AG09309 (cell line): ENCODE results near the gene ACOD1.

ENCODE experiments used
- DNase-seq: peaks from one replicate; pipeline ENCODE4 v3.0.0-alpha.2; 2010; ENCODE audit warnings: low read depth
- H3K4me3 ChIP-seq: 2 replicates; pipeline ENCODE4 v1.5.1; 2011; ENCODE audit warnings: mild to moderate bottlenecking, low read depth, low read length, moderate library complexity; ENCODE audit not compliant: control insufficient read depth
- TF ChIP-seq, protein P1 (sequence below): IDR thresholded peaks from 2 replicates; pipeline ENCODE4 v1.5.1; 2011; ENCODE audit warnings: mild to moderate bottlenecking, low read depth, low read length, inconsistent platforms; ENCODE audit not compliant: insufficient read depth, control insufficient read depth; ENCODE audit errors: missing control alignments

ACOD1 gene

DNA sequence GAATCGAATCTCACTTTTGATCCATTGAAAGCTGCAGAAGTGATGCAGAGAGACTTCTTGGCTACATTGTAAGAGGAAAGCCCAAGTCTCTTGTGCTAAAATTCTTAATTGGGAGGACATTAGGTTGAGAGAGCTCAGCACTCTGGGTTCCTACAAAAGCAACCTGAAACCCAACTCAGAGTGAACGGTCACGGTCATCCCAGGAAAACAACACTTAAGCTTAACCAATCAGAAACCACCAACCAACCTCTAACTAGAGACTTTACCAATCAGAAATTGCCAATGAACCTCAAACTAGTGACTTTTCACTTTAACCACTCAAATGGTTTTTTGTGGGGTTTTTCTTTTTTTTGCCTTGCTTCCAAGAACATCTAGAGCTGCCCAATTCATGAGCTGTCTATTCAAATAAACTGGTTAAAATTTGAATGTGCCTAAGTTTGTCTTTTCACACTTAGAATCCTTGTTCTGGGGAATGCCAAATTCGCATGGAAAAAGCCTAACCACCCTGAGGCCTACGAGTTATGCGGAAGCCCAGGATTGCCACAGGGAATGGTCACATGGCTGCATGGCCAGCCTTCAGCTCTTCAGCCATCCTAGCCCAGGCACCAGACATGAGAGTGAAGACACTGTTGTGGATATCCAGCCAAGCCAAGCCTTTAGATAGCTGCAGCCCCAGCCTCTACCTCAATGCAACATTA, 25.8 kb downstream of the ACOD1 start:
- no peak overlapping the region for H3K4me3 ChIP-seq
- TF ChIP-seq, protein P1, sequence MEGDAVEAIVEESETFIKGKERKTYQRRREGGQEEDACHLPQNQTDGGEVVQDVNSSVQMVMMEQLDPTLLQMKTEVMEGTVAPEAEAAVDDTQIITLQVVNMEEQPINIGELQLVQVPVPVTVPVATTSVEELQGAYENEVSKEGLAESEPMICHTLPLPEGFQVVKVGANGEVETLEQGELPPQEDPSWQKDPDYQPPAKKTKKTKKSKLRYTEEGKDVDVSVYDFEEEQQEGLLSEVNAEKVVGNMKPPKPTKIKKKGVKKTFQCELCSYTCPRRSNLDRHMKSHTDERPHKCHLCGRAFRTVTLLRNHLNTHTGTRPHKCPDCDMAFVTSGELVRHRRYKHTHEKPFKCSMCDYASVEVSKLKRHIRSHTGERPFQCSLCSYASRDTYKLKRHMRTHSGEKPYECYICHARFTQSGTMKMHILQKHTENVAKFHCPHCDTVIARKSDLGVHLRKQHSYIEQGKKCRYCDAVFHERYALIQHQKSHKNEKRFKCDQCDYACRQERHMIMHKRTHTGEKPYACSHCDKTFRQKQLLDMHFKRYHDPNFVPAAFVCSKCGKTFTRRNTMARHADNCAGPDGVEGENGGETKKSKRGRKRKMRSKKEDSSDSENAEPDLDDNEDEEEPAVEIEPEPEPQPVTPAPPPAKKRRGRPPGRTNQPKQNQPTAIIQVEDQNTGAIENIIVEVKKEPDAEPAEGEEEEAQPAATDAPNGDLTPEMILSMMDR, result no peak
- DNase-seq, result no peak

DNA sequence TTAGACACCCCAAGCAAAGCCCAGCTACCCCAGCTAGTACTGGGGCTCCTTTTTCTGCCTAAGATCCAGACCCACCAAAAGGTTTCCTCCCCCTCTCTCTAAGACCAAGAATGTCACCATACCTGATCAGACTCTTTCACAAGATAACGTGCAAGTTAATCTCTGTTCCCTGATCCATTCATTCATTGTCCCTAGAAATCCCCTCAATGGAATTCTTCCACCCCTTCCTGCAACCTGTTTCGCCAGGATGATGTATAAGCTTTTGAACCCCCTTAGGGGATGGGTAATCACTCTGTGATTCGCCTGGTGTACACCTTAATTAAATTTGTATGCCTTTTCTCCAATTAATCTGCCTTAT, 26.3 kb downstream of the ACOD1 start:
- no peak for DNase-seq
- TF ChIP-seq, protein P1, result no peak
- H3K4me3 ChIP-seq, result no peak overlapping the region

DNA sequence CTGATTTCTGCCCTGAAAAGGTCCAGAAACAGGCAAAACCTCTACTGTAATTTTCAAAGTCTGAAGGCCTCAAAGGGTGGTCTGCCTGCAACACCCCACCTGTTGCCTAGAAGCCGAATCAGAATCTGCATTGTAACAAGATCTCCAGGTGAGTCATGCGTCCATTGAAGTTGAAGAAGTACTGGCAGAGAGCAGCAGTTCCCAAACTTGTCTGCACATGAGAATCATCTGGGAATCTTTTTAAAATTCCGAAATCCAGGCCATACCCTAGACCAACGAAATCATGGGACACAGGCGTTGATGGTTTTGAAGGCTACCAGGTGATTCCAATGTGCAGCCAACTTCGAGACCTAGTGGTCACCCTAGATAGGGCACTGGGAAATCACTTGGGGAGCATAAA, 27.6 kb downstream of the ACOD1 start:
- H3K4me3 ChIP-seq, result no peak overlapping the region
- no peak for DNase-seq
- TF ChIP-seq, protein P1, result no peak

DNA sequence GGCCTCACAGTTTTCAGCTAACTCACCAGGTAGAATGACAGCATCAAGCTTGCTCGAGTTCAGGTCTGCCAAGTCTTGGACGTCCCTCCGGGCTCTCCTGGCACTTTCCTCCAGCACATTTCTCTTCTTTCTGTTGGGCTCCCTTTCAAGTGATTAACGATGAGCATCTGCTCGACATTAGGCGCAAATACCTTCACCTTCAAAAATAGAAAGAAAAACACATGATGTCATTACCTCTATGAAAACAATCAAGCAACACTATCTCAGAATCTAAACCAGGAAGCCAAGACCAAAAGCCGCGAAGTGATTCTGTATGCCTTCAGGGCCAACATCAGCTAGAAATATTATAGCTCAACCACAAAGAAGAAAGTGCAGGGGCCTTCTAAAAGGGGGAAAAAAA, 28.2 kb downstream of the ACOD1 start:
- TF ChIP-seq, protein P1, result no peak
- no peak for DNase-seq

DNA sequence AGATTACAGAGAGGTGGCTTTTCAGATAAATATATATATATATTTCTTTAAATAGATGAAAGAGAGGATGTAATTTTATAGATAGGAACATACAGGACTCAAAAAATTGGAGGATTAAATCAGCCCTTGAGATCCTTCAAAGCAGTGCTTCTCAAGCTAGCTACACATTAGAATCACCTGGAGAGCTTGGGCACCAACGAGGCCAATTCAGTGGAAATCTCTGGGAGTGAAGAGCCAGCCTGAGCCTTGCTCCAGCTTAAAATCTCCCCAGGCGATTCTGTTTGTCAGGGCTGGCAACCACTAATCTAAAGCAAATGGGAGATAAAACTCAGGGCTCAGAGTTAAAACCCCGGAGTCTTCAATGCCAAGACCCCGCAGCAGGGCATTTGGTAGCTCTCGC, 28.6 kb downstream of the ACOD1 start:
- DNase-seq, result no peak
- H3K4me3 ChIP-seq, result no peak overlapping the region
- TF ChIP-seq, protein P1, result no peak

More for the DNA sequence above, 28.2 kb downstream of the ACOD1 start:
- H3K4me3 ChIP-seq, result no peak overlapping the region

DNA sequence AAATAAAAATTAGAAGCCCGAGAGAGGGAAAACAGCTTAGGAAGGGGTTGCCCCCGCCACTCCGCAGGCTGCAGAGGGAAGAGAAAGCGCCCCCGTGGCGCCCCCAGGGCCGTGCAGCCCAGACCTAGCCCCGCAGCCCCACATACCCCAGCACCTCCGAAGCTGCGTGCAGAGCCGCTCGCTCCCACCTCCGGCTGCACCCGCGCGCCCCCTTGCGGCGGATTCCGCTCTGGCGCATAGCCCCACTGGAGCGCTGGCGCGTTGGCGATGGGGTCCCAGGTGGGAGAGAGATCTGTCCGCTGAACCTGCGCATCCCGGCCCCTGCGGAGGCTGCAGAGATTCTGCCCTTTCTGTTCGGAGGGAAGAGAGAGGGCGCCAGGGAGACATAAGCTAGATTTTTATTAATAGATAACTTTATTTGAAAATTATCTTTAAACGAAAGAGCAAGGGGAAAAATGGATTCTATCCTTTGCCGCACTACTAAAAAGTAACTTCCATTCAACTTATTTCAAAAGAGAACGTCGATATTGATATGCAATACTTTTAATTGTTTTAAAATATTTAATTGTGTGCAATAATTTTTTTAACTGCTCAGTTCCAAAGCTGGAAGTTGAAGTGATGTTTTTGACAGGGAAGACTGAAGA, 31.9 kb downstream of the ACOD1 start:
- peak overlapping the region; percentile 28 for H3K4me3 ChIP-seq
- no peak for DNase-seq
- TF ChIP-seq, protein P1, result peak; percentile 99
